HG02943 (cell line): ENCODE data around the gene HS3ST5.
"Not testable (repeated sequence)": the region's sequence is repeated elsewhere in the genome, so short reads cannot be mapped to it uniquely, and the experiment has no call there.

Experiments
- ATAC-seq: cut with Tn5 transposase; IDR thresholded peaks from one replicate; pipeline ENCODE4 v1.9.1; 2021; ENCODE audit warnings: mild to moderate bottlenecking, low read depth, moderate library complexity; ENCODE audit not compliant: unreplicated experiment

Gene HS3ST5

DNA sequence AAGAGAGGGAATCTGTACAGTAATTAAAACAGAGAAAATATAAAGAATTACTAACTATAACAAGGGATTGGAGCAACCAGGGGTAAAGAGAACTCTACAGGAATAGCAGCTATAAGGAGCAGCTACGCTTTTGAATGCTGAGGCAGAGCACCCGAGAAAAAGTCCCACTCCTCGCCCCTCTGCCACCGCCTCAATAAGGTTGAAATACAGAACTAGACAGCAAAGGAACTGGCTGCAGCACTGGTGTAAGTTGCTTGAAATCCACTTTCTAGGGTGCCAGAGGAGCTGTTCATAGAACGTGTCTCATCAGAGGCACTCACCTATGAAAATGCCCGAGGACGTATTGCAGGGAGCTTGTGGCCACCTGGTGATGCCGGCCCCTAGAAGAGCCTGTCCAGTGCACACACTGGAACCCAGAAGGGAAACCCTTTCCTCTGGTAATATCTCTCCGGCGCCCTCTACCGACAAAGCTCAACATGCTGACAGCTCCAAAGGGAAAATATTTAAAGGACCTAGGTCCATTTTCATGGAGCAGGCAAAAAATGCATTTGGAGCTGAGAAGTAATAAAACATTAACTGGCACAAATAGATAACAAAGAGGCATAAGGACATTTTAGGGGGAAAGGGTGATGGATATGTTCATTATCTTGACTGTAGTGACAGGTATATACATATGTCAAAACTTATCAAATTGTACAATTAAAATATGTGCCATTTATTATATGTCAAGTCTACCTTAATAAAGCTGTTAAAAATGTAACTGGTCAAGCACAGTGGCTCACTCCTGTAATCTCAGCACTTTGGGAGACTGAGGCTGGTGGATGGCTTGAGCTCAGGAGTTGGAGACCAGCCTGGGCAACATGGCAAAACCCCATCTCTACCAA is 234.5 kb downstream of the HS3ST5 start:
- ATAC-seq, result no peak

GRCh38 chr6:114106020-114106419 is 236.8 kb downstream of the HS3ST5 start:
- ATAC-seq, result no peak

DNA sequence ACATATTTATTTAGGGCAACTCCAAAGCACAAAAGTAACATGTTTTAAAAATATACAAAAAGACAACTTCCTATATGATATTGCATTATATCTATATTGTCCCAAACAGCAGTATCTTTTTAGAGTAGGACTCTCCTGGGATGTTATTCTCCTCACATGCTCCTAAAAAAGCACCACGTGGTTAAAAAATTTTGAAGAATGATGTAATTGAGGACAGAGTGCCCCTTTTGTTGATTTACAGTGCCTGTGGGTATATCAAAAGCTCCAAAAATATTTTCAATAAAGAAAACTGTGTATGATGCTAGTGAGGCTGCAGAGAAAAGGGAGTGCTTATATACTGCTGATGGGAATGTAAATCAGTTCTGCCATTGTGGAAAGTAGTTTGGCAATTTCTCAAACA is 241.6 kb downstream of the HS3ST5 start:
- ATAC-seq, result no peak

DNA sequence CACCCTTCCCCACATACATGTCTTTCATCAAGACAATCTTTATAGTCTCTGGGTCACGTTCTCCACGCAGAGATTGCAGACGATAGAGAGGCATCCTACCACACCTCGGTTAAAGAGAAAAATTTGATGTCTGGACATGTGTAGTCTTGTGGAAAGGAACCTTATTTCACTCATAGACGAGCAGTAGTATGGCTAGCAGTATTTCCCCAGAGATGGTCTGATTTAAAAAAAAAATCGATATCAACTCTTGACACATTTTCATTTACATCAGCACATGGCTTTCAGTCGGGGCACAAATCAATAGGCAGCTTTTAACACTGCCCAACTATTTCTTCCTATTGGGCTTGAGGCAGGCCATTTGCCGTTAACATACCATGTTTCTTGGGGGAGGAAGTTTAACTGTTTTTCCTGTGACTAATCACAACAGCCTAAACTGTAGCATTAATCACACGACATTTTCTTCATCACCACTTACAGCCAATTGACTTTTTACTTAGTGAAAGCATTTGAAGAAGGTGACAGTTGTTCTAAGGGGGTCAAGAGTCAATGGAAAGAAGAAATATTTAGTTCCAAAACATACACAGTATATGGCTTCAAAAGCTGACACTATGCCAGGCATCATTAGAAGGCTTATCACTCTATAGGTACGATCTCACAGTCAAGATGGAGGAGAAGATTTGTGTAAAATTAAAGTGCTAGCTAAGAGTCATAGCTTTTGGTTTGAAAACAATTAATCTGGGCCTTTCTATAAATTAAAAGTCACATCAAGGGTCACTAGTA is 242.4 kb downstream of the HS3ST5 start:
- no peak for ATAC-seq

GRCh38 chr6:114096561-114097172 is 246.2 kb downstream of the HS3ST5 start:
- no peak for ATAC-seq

GRCh38 chr6:114092943-114093342 is 249.9 kb downstream of the HS3ST5 start:
- ATAC-seq, result no peak

GRCh38 chr6:114090626-114091025 is 252.2 kb downstream of the HS3ST5 start:
- ATAC-seq, result no peak

GRCh38 chr6:114087496-114087895 is 255.3 kb downstream of the HS3ST5 start:
- ATAC-seq, result no peak

GRCh38 chr6:114085211-114085610 is 257.6 kb downstream of the HS3ST5 start:
- ATAC-seq, result no peak

DNA sequence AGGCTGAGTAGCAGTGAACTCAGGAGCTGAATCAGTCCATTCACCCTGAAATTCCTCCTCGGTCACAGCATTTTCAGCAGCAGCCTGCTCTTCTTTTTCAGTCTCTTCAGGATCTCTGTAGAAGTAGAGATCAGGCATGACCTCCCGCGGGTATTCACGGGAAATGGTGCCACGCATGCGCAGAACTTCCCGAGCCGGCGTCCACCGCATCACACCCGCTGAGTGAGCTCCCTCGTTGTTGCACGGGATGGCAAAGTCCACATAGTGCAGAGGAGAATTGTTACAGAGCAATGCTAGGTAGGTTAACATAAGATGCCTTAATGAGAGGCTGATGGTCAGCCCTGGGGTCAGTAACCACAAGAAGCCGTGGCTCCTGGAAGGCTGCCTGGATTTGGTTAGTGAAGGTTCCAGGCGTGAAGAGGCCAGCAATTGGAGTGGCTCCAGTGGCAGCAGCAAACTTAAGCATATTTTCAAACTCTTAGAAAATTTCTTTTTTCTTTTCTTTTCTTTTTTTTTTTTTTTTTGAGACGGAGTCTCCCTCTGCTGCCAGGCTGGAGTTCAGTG is 258.4 kb downstream of the HS3ST5 start:
- ATAC-seq, result no peak

DNA sequence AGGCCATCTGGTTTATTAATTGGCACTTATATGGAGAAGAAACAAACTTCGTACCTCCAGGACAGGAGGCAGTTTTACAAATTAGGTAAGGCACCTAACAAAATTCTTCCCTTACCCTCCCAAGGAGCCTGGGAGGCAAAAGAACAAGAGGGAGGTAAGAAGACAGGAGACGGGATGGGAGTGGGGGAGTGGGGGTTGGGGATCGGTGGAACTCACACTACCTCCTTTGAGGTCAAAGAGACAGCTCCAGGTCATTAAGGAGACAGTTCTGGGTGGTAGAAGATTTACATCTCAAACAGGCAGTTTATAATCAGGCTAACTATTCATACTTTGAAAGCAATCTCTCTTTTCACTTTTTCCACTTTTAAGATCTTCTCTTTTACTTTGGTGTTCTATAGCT is 259.6 kb downstream of the HS3ST5 start:
- ATAC-seq, result no peak

DNA sequence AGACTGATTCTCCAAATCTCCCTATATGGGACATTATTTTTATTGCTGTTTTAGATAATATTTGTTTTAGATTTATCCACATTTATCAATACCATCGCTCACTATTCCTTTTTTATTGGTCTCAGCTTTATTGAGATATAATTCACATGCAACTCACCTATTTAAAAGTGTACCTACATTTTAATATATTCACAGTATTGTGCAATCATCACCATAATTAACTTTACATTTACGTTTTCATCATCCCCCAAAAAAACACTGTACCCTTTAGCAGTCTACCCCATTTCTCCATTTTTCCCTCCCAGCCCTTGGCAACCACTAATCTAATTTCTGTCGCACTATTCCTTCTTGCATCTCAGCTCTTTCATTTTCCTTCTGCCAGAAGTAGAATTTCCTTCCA is 261.1 kb downstream of the HS3ST5 start:
- no peak for ATAC-seq

- ATAC-seq, result no peak
Observed at GRCh38 chr6:114080891-114081510, 261.8 kb downstream of the HS3ST5 start.

GRCh38 chr6:114080410-114080809 is 262.4 kb downstream of the HS3ST5 start:
- ATAC-seq, result not testable (repeated sequence)

GRCh38 chr6:114075777-114076176 is 267.0 kb downstream of the HS3ST5 start:
- no peak for ATAC-seq

- no peak for ATAC-seq
Observed at GRCh38 chr6:114075300-114075699, 267.5 kb downstream of the HS3ST5 start.

GRCh38 chr6:114068771-114069170 is 274.1 kb downstream of the HS3ST5 start:
- no peak for ATAC-seq

DNA sequence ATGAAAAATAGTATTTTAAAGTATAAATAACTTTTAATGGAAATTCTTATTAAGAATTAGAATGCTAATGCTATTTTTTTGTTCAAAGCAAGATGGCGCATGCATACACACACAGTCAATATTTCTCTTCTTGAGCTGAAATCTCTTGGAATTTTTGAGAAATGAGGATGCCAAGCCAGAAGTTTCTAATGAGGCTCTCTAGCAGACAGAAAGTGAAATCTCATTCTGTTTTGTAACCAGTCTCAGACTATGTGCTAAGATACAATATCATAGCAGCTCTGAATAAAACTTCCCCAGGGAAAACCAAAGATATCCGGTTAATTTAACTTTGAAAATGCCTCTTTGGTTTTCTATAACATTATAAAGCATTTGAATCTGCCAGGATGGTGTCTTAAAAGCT is 274.7 kb downstream of the HS3ST5 start:
- no peak for ATAC-seq

- ATAC-seq, result no peak
Observed at GRCh38 chr6:114064862-114065261, 278.0 kb downstream of the HS3ST5 start.

DNA sequence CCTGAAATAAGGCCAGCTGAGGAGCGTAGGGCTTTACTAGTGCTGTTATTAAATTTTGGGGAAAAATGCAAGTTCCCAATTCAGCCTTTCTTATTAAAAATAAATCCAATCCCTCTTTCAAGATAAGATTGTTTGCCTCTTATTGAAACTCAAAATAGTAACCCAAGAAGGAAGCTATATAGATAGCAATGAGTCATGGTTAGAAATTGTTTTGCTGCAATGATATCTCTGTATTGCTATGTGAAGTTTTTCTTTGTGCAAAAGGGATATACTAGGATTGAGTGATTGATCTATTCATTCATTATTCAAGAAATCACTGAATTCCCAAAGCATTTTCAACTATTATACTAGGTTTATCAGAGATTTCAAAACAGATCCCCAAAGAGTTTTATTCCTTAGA is 278.9 kb downstream of the HS3ST5 start:
- ATAC-seq, result no peak
